Transverse colon (tissue), 4 donors: ENCODE measurements around the gene SAMD13.

Source experiments
- CTCF ChIP-seq, 5 experiments: fragments of 200-600 bp in 3 of 5; fragments of 450-650 bp in 2 of 5; sonication (generic) in 3 of 5; IDR thresholded peaks; 1 replicate in 2 of 5; 2 replicates in 3 of 5; pipeline ENCODE4 v1.5.1; 2016 to 2017; ENCODE audit warnings: antibody characterized with exemption in 5 of 5, inconsistent platforms in 3 of 5, mild to moderate bottlenecking in 2 of 5, moderate library complexity in 1 of 5
- EP300 ChIP-seq: sonication (generic); formaldehyde crosslinking; IDR thresholded peaks from one replicate; pipeline ENCODE4 v1.6.1; 2017; ENCODE audit warnings: antibody characterized with exemption, low read depth
- POLR2A ChIP-seq: fragments of 450-650 bp; IDR thresholded peaks from one replicate; pipeline ENCODE4 v1.6.1; 2016; ENCODE audit warnings: antibody characterized with exemption, mild to moderate bottlenecking, moderate library complexity
- POLR2AphosphoS5 ChIP-seq, 3 donors: sonication (generic); formaldehyde crosslinking; IDR thresholded peaks; one replicate each; pipeline ENCODE4 v1.6.1; 2016; ENCODE audit warnings: antibody characterized with exemption in 3 of 3

GRCh38 chr1:84268346-84268745 is 33.2 kb upstream of the SAMD13 start:
- TF ChIP-seq POLR2AphosphoS5 (IDR thresholded peaks at IDR 0.05) (peak in 1 of 3 donors; percentile 36), POLR2A (no peak), CTCF (IDR thresholded peaks at IDR 0.05) (no peak), EP300 (no peak)
